GM18526 (cell line): ENCODE measurements around the gene NEUROD4.

Source experiments
- POLR2A ChIP-seq: IDR thresholded peaks from 3 replicates; pipeline ENCODE4 v1.6.1; 2011; ENCODE audit not compliant: insufficient read length; ENCODE audit errors: extremely low read depth

NEUROD4 gene

GRCh38 chr12:55068416-55069010, 48.7 kb downstream of the NEUROD4 start:
- no peak for TF ChIP-seq POLR2A

DNA sequence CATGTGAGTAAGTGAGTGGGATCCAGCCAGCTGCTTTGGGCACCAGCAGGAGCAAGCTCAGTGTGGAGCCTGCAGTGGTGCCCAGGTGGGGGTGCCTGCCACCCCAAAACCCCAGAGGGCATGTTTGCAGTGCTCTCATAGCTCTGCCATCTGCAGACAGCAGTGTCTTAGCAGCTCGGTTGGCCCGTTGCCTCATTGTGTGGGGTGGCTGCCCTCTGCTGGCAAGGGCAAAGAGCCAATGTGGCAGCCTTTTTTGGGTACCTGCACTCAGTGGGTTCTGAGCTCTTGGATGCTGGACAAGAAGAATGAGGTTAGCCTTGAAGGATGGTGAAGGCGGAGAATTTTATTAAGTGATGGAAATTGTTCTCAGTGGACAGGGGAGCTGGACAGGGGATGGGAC, 52.3 kb downstream of the NEUROD4 start:
- TF ChIP-seq POLR2A: no peak

- TF ChIP-seq POLR2A: no peak
Measured at GRCh38 chr12:55073043-55074022, 53.6 kb downstream of the NEUROD4 start.

DNA sequence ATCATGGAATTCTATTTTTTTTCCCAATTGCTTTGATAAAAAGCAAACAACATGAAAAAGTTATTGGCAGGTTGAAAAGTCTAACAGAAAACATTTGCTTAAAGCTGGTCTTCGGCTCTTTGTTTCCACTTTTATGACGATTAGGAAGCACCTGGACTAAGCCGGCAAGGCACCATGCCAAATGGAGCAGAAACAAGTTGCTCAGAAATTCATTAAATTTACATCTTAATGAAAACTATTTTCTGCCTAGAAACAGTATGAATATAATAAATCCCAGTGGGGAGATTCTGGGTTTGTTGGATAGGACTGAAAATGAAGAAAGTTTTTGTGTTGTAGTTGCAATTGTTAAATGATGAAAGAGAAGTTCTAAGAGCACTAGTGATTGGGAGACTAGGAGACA, 55.0 kb downstream of the NEUROD4 start:
- TF ChIP-seq POLR2A: no peak
